Measurements from ENCODE around the gene LRRN2. TPM values are rescaled to one million over a fixed set of nuclear protein-coding genes. Genes with fewer than 3 reads are reported as not detected.

Gene LRRN2
- total and polyA plus RNA-seq, 2 of the 8 experiments (the other 6 are each of a cell fraction or from before 2014, with no cell fraction given): 1.8 to 2.3 TPM

GRCh38 chr1:204641455-204641854 is 44.1 kb downstream of the LRRN2 start:
- FAIRE-seq (no peak), DNase-seq (ENCODE audit: low read depth in 1 of 2, low spot score in 2 of 2) (no peak)
- H3K23me2 ChIP-seq (ENCODE audit: low read depth, low read length): no peaks in the 10 kb centered on the region; the same call in 1 of the 2 replicates
- no peak overlapping the region for H3K23ac ChIP-seq (ENCODE audit: insufficient read length)
- no peaks in the 10 kb centered on the region for H3K79me2 ChIP-seq (ENCODE audit: control insufficient read depth in 1 of 2, insufficient read depth in 2 of 2, low read length in 2 of 2)
- H2BK15ac ChIP-seq (ENCODE audit: low read length): no peak overlapping the region
- H2AK5ac ChIP-seq (ENCODE audit: low read depth, low read length): no peak overlapping the region
- H3K4ac ChIP-seq (replicated peaks; ENCODE audit: insufficient read length, low read depth, low read length): no peak overlapping the region
- WGBS, 2 experiments (ENCODE audit: extremely low coverage in 1 of 2, insufficient coverage in 1 of 2, insufficient read length in 1 of 2, insufficient replicate concordance in 2 of 2, low coverage in 1 of 2, low lambda C conversion rate in 2 of 2, missing lambda C conversion rate in 1 of 2): 92% methylated on average over 1 of the region's 1 CpG; no CpG with 5 or more reads in 1 of the 2 experiments
- no peak overlapping the region for H4K5ac ChIP-seq (ENCODE audit: insufficient read length, low read depth, low read length)
- H2BK12ac ChIP-seq (ENCODE audit: low read depth, low read length): no peak overlapping the region
- no peak overlapping the region for H2BK5ac ChIP-seq (ENCODE audit: low read depth, low read length)
- no peak overlapping the region for H2BK20ac ChIP-seq (ENCODE audit: low read length)
- H3K9me3 ChIP-seq (ENCODE audit: insufficient read depth in 2 of 2, low read depth in 1 of 2, low read length in 1 of 2): no peaks in the 10 kb centered on the region
- H3K79me1 ChIP-seq (ENCODE audit: low read depth, low read length): no peaks in the 10 kb centered on the region
- H3K56ac ChIP-seq (replicated peaks; ENCODE audit: insufficient read length, low read depth, low read length): no peak overlapping the region
- TF ChIP-seq EGR1 (IDR thresholded peaks at IDR 0.05; ENCODE audit: borderline replicate concordance, low read depth, low read length): no peak
- peak; percentile 59 for TF ChIP-seq KDM1A (IDR thresholded peaks at IDR 0.05; ENCODE audit: borderline replicate concordance, low read length)
- no peak overlapping the region for H4K91ac ChIP-seq (replicated peaks; ENCODE audit: insufficient read length, low read length)
- H3K9ac ChIP-seq (replicated peaks in 1 of 4; ENCODE audit: extremely low read depth in 1 of 4, low read depth in 3 of 4, low read length in 3 of 4): no peak overlapping the region
- H3K4me3 ChIP-seq (ENCODE audit: extremely low read depth in 1 of 4, insufficient read depth in 2 of 4, low read depth in 3 of 4, low read length in 4 of 4): no peak overlapping the region
- no peak overlapping the region for H3K18ac ChIP-seq (ENCODE audit: extremely low read depth, low read length)
- no peak overlapping the region for H3K14ac ChIP-seq (ENCODE audit: insufficient read length)
- no peaks in the 10 kb centered on the region for H3K4me1 ChIP-seq (replicated peaks in 1 of 4; ENCODE audit: control insufficient read depth in 3 of 4, insufficient read depth in 4 of 4, low read length in 3 of 4)
- H3K36me3 ChIP-seq (ENCODE audit: control insufficient read depth in 2 of 4, insufficient read depth in 4 of 4, low read length in 3 of 4): no peaks in the 10 kb centered on the region
- H2AFZ ChIP-seq (ENCODE audit: low read length): no peak overlapping the region
- no peak overlapping the region for H3K27ac ChIP-seq (ENCODE audit: low read depth, low read length)
- POLR2A ChIA-PET (ENCODE audit: partially characterized antibody): interaction anchor here (1.0 kb wide), 1 partner anchor 67 kb away, joined by 3 read pairs; no protein-coding TSS in a partner anchor
- H3K4me2 ChIP-seq (ENCODE audit: insufficient read depth in 1 of 2, low read depth in 2 of 2, low read length in 2 of 2): no peak overlapping the region
- no peaks in the 10 kb centered on the region for H4K20me1 ChIP-seq (replicated peaks in 1 of 2; ENCODE audit: control insufficient read depth in 1 of 2, insufficient read depth in 2 of 2, low read length in 2 of 2)
- H2BK120ac ChIP-seq (replicated peaks; ENCODE audit: low read depth, low read length): no peak overlapping the region
- CTCF ChIA-PET (ENCODE audit: partially characterized antibody): interaction anchor here (0.7 to 4.4 kb wide), 17 partner anchors 10 to 1303 kb away, joined by 3 to 20 read pairs (median 5); no protein-coding TSS in a partner anchor
- H4K8ac ChIP-seq (ENCODE audit: extremely low read depth, insufficient read depth, low read length): no peak overlapping the region
- no peaks in the 10 kb centered on the region for H3K27me3 ChIP-seq (replicated peaks in 1 of 4; ENCODE audit: control insufficient read depth in 3 of 4, extremely low read depth in 1 of 4, insufficient read depth in 3 of 4, low read length in 3 of 4)
